Caki2 (cell line): ENCODE data around the gene OR9A2. TPM values are rescaled to one million over a fixed set of nuclear protein-coding genes. Genes with fewer than 3 reads are reported as not detected.
"Not testable (repeated sequence)": the region's sequence is repeated elsewhere in the genome, so short reads cannot be mapped to it uniquely, and the experiment has no call there.

ENCODE experiments used
- DNase-seq: peaks from one replicate; pipeline ENCODE4 v3.0.0-alpha.2; 2015; ENCODE audit warnings: low read depth
- in situ Hi-C: cut with HindIII; loops from 2 replicates; pipeline ENCODE4 v1.10.0; 2016; ENCODE audit warnings: low sequenced_read_pairs, low pct_unique_long_range_greater_than_20kb, mixed read lengths
- total RNA-seq: library from RNA; depleted of rRNA; stranded (reverse); fragments of >200 nt; shearing (Covaris generic); gene quantifications from 2 replicates; pipeline ENCODE4 v1.2.3, GENCODE V29; 2014; ENCODE audit warnings: low replicate concordance; rRNA removed

The OR9A2 gene
- total RNA-seq, 1 experiment from 2014 or later, result not detected

- no peak for DNase-seq
- in situ Hi-C loops, result no loop called here
Measured at GRCh38 chr7:142998966-142999365, 28.0 kb downstream of the OR9A2 start.

- DNase-seq, result no peak
- in situ Hi-C loops, result no loop called here
Measured at GRCh38 chr7:142997456-142997989, 29.4 kb downstream of the OR9A2 start.

DNA sequence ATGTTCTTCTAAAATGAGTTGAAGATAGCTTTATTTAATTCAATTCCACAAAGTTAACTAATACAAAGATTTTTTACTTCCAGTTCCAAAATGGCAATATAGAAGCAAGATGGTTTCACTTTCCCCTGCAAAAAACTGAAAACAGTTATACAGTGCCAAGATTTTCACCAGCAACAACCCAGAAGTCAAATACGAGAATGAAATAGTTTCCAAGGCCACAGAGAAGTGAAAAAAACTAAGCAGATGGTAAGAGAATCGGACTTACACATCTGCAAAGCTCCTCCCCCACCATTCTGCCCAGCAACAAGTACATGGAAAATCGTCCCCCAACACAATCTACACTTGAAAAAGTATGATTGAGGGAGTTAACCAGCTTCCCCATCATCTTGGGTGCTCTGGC, 34.5 kb downstream of the OR9A2 start:
- no peak for DNase-seq
- in situ Hi-C loops, result no loop called here

GRCh38 chr7:142984297-142984696, 42.6 kb downstream of the OR9A2 start:
- in situ Hi-C loops, result no loop called here
- no peak for DNase-seq

GRCh38 chr7:142983825-142984224, 43.1 kb downstream of the OR9A2 start:
- DNase-seq, result no peak
- in situ Hi-C loops, result no loop called here

- DNase-seq, in situ Hi-C loops: not testable (repeated sequence)
Measured at GRCh38 chr7:142978402-142978801, 48.5 kb downstream of the OR9A2 start.

Other genes with a start within 250 kb of the OR9A2 start
- 4.0 and 6.5 TPM in 2 replicates for gene EPHB6, start 172.1 kb downstream of the OR9A2 start, total RNA-seq
- gene TRPV6, start 141.4 kb downstream of the OR9A2 start, total RNA-seq, result not detected in 2 replicates
- not detected in 2 replicates for gene TRPV5, start 93.4 kb downstream of the OR9A2 start, total RNA-seq
- not detected in 2 replicates for gene LLCFC1, start 87.6 kb downstream of the OR9A2 start, total RNA-seq
- not detected in 2 replicates for gene KEL, start 64.8 kb downstream of the OR9A2 start, total RNA-seq
- gene OR6V1, start 25.2 kb upstream of the OR9A2 start, total RNA-seq, result not detected in 2 replicates
- gene PIP, start 104.9 kb upstream of the OR9A2 start, total RNA-seq, result not detected in 2 replicates
- not detected in 2 replicates for gene TAS2R39, start 156.3 kb upstream of the OR9A2 start, total RNA-seq
- gene TAS2R40, start 194.9 kb upstream of the OR9A2 start, total RNA-seq, result not detected in 2 replicates
- gene GSTK1, start 236.3 kb upstream of the OR9A2 start, total RNA-seq, result 107 and 161 TPM in 2 replicates